Neural cell (in vitro differentiated cells): ENCODE results near the gene HSPA1A. TPM values are rescaled to one million over a fixed set of nuclear protein-coding genes. Genes with fewer than 3 reads are reported as not detected.
"Not testable (repeated sequence)": the region's sequence is repeated elsewhere in the genome, so short reads cannot be mapped to it uniquely, and the experiment has no call there.

Experiments used
- H2AFZ ChIP-seq: fragments of 200-600, 300-800 bp; sonication (generic), shearing (Covaris generic); 2 replicates; pipeline ENCODE4 v1.6.0; 2014; ENCODE audit warnings: low read depth, mild to moderate bottlenecking, antibody characterized with exemption, low read length, moderate library complexity
- H3F3A ChIP-seq: fragments of 200-600 bp; shearing (Covaris generic); 2 replicates; pipeline ENCODE4 v1.6.1; 2016; ENCODE audit warnings: mild to moderate bottlenecking, moderate library complexity, mixed read lengths, antibody characterized with exemption, low read length; ENCODE audit not compliant: insufficient read depth, poor library complexity, severe bottlenecking
- H3K27ac ChIP-seq: fragments of 200-600, 300-800 bp; sonication (generic), shearing (Covaris generic); 2 replicates; pipeline ENCODE4 v1.5.1; 2014; ENCODE audit warnings: mild to moderate bottlenecking, low read length, moderate library complexity
- H3K27me3 ChIP-seq: fragments of 300-800, 200-600 bp; sonication (generic), shearing (Covaris generic); 2 replicates; pipeline ENCODE4 v1.6.0; 2014; ENCODE audit warnings: mild to moderate bottlenecking, low read depth, low read length, moderate library complexity; ENCODE audit not compliant: insufficient read depth
- H3K36me3 ChIP-seq: fragments of 300-800, 200-600 bp; sonication (generic), shearing (Covaris generic); 2 replicates; pipeline ENCODE4 v1.5.1; 2014; ENCODE audit warnings: mild to moderate bottlenecking, antibody characterized with exemption, low read length, moderate library complexity; ENCODE audit not compliant: insufficient read depth
- H3K4me2 ChIP-seq: fragments of 300-800, 200-600 bp; sonication (generic), shearing (Covaris generic); 2 replicates; pipeline ENCODE4 v1.6.0; 2014; ENCODE audit warnings: mild to moderate bottlenecking, low read length
- H3K4me3 ChIP-seq: fragments of 300-800, 200-600 bp; sonication (generic), shearing (Covaris generic); 2 replicates; pipeline ENCODE4 v1.5.1; 2014; ENCODE audit warnings: mild to moderate bottlenecking, low read length, moderate library complexity
- H3K79me2 ChIP-seq: fragments of 200-600 bp; shearing (Covaris generic); replicated peaks from 2 replicates; pipeline ENCODE4 v1.6.0; 2014; ENCODE audit warnings: mild to moderate bottlenecking, low read length, moderate library complexity; ENCODE audit not compliant: insufficient read depth
- H3K9ac ChIP-seq: fragments of 300-800, 200-600 bp; sonication (generic), shearing (Covaris generic); 2 replicates; pipeline ENCODE4 v1.6.1; 2016; ENCODE audit warnings: mild to moderate bottlenecking, low read length, mixed read lengths
- H3K9me2 ChIP-seq: fragments of 200-600 bp; shearing (Covaris generic); 2 replicates; pipeline ENCODE4 v1.6.1; 2016; ENCODE audit warnings: mild to moderate bottlenecking, low read length, mixed read lengths; ENCODE audit not compliant: insufficient read depth
- H3K9me3 ChIP-seq: fragments of 200-600, 300-800 bp; sonication (generic), shearing (Covaris generic); 2 replicates; pipeline ENCODE4 v1.6.1; 2016; ENCODE audit warnings: mild to moderate bottlenecking, mixed run types, low read length, moderate library complexity, mixed read lengths
- H4K20me1 ChIP-seq: fragments of 200-600 bp; shearing (Covaris generic); 2 replicates; pipeline ENCODE4 v1.6.1; 2016; ENCODE audit warnings: mild to moderate bottlenecking, mixed run types; ENCODE audit not compliant: insufficient read depth
- CTCF ChIP-seq: fragments of 450-650 bp; IDR thresholded peaks from 2 replicates; pipeline ENCODE4 v1.5.1; 2014; ENCODE audit warnings: antibody characterized with exemption, mild to moderate bottlenecking, moderate library complexity; ENCODE audit not compliant: poor library complexity, severe bottlenecking
- EP300 ChIP-seq: fragments of 450-650 bp; conservative IDR thresholded peaks from 2 replicates; pipeline ENCODE4 v1.6.1; 2014; ENCODE audit warnings: antibody characterized with exemption, mild to moderate bottlenecking, moderate library complexity; ENCODE audit not compliant: poor library complexity, severe bottlenecking
- EZH2 ChIP-seq: fragments of 200-600, 300-800 bp; shearing (Covaris generic), sonication (generic); IDR thresholded peaks from 2 replicates; pipeline ENCODE4 v1.6.1; 2014; ENCODE audit warnings: antibody characterized with exemption, low read length, borderline replicate concordance, mild to moderate bottlenecking; ENCODE audit not compliant: insufficient read depth, poor library complexity, severe bottlenecking
- MXI1 ChIP-seq: fragments of 450-650 bp; conservative IDR thresholded peaks from 2 replicates; pipeline ENCODE4 v1.6.1; 2014; ENCODE audit warnings: antibody characterized with exemption, mild to moderate bottlenecking; ENCODE audit not compliant: poor library complexity, severe bottlenecking
- POLR2AphosphoS5 ChIP-seq: IDR thresholded peaks from 2 replicates; pipeline ENCODE4 v1.6.1; 2012
- RAD21 ChIP-seq: fragments of 450-650 bp; conservative IDR thresholded peaks from 2 replicates; pipeline ENCODE4 v1.6.1; 2014; ENCODE audit warnings: antibody characterized with exemption, mild to moderate bottlenecking, moderate library complexity
- REST ChIP-seq: IDR thresholded peaks from 2 replicates; pipeline ENCODE4 v1.6.1; 2012; ENCODE audit warnings: borderline replicate concordance
- SMC3 ChIP-seq: fragments of 450-650 bp; conservative IDR thresholded peaks from 2 replicates; pipeline ENCODE4 v1.6.1; 2014; ENCODE audit warnings: antibody characterized with exemption, mild to moderate bottlenecking, moderate library complexity; ENCODE audit not compliant: poor library complexity
- TAF1 ChIP-seq: IDR thresholded peaks from 2 replicates; pipeline ENCODE4 v1.6.1; 2012; ENCODE audit warnings: low read depth
- polyA plus RNA-seq: library from polyadenylated mRNA; depleted of rRNA; stranded (reverse); fragments of >200 nt; gene quantifications from 2 replicates; pipeline ENCODE4 v1.2.3, GENCODE V29; 2014

Gene HSPA1A
- polyA plus RNA-seq, 1 donor from 2014 or later: 50.9 TPM

GRCh38 chr6:31864123-31864562, 48.8 kb downstream of the HSPA1A start:
- H3K4me3 ChIP-seq: peak overlapping the region; percentile 90
- peak overlapping the region; percentile 84 for H3K27ac ChIP-seq
- not testable (repeated sequence) for H3K4me2 ChIP-seq, H3K79me2 ChIP-seq, H3F3A ChIP-seq, H4K20me1 ChIP-seq, H3K36me3 ChIP-seq, H3K27me3 ChIP-seq, H3K9me2 ChIP-seq, H3K9me3 ChIP-seq
- TF ChIP-seq SMC3: peak; percentile 3
- TF ChIP-seq RAD21: peak; percentile 3
- peak; percentile 20 for TF ChIP-seq CTCF
- peak overlapping the region; percentile 45 for H2AFZ ChIP-seq
- peak overlapping the region; percentile 73 for H3K9ac ChIP-seq

DNA sequence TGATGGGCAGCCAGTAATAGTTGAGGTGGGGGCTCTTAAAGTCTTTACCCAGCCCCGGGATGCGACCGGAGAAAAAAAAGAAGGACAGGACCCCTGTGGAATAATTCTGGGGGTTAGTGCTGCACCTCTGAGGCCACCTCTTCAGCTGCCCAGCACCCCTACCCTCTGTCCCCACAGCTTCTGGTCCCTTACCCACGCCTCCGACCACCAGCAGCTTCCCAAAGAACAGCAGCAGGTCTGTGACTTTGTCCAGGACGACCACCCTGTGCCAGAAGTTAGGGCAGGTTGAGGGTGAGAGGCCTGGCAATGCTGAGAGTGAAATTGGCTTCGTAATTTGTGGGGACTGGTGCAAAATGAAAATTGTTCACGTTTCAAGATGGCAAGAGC, 49.5 kb downstream of the HSPA1A start:
- no peaks in the 10 kb centered on the region for H3K9me3 ChIP-seq
- no peak overlapping the region for H3K27ac ChIP-seq
- H3K9me2 ChIP-seq: no peaks in the 10 kb centered on the region
- no peak overlapping the region for H2AFZ ChIP-seq
- TF ChIP-seq TAF1 (no peak), POLR2AphosphoS5 (no peak), CTCF (no peak), REST (no peak), MXI1 (no peak), EZH2 (no peak), SMC3 (no peak), RAD21 (no peak), EP300 (no peak)
- H3K36me3 ChIP-seq: no peaks in the 10 kb centered on the region
- H3K9ac ChIP-seq: no peak overlapping the region
- peak overlapping the region; percentile 90 for H3K4me3 ChIP-seq
- no peak overlapping the region for H3K4me2 ChIP-seq
- H4K20me1 ChIP-seq: no peaks in the 10 kb centered on the region
- no peaks in the 10 kb centered on the region for H3K27me3 ChIP-seq
- H3F3A ChIP-seq: no peaks in the 10 kb centered on the region
- peaks cover 8% of the 10 kb centered on the region for H3K79me2 ChIP-seq
